Skeletal muscle tissue (tissue), 4 donors: ENCODE measurements around the gene KCNIP3. TPM values are rescaled to one million over a fixed set of nuclear protein-coding genes. Genes with fewer than 3 reads are reported as not detected.
A peak's percentile ranks its signal among the peaks of the same experiment; 100 is the strongest.

Experiments
- H3K27ac ChIP-seq: one replicate; pipeline ENCODE4 v1.7.0; 2013; ENCODE audit warnings: mild to moderate bottlenecking, low read depth, low read length, inconsistent platforms
- H3K27me3 ChIP-seq, 3 donors: one replicate each; pipeline ENCODE4 v1.7.0; 2013; ENCODE audit warnings: low read length in 3 of 3; ENCODE audit not compliant: control insufficient read depth in 3 of 3, insufficient read depth in 3 of 3
- H3K36me3 ChIP-seq, 3 donors: one replicate each; pipeline ENCODE4 v1.7.0; 2013; ENCODE audit warnings: low read length in 3 of 3; ENCODE audit not compliant: control insufficient read depth in 3 of 3, insufficient read depth in 3 of 3
- H3K4me1 ChIP-seq, 3 donors: one replicate each; pipeline ENCODE4 v1.7.0; 2013; ENCODE audit warnings: low read length in 3 of 3, mild to moderate bottlenecking in 3 of 3; ENCODE audit not compliant: control insufficient read depth in 3 of 3, insufficient read depth in 3 of 3
- H3K4me3 ChIP-seq, 3 donors: one replicate each; pipeline ENCODE4 v1.7.0; 2013; ENCODE audit warnings: low read length in 3 of 3
- H3K9ac ChIP-seq, 3 donors: one replicate each; pipeline ENCODE4 v1.7.0; 2013; ENCODE audit warnings: low read length in 3 of 3, mild to moderate bottlenecking in 3 of 3, moderate library complexity in 2 of 3, low read depth in 1 of 3
- H3K9me3 ChIP-seq, 3 donors: one replicate each; pipeline ENCODE4 v1.7.0; 2013; ENCODE audit warnings: low read length in 3 of 3; ENCODE audit not compliant: control insufficient read depth in 3 of 3
- total RNA-seq: library from RNA; depleted of rRNA; stranded (reverse); fragments of >200 nt; gene quantifications from one replicate; pipeline ENCODE4 v1.2.3, GENCODE V29; 2014
- donor health status: Osteomylitis.

Gene KCNIP3
- total RNA-seq, 1 donor from 2014 or later: 2.1 TPM

DNA sequence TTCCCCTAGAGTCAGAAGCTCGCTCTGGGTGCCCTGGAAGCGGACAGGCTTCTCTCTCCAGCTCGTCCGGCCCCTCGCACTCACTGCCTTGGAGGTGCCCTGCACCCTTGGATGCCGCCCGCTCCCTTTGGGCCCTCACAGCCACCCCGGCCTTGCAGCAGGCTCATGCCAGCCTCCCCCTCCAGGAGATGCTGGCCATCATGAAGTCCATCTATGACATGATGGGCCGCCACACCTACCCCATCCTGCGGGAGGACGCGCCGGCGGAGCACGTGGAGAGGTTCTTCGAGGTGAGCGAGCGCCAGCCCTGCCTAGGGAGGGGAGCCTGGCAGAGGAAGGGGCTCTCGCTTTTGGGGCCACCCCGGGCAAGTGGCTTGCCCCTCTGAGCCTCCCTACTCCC is 85.0 kb downstream of the KCNIP3 start:
- H3K27me3 ChIP-seq: peaks cover 14 to 24% (median 16%) of the 10 kb centered on the region in 3 donors
- H3K36me3 ChIP-seq: peaks cover 0 to 4% (median 0%) of the 10 kb centered on the region in 3 donors
- H3K27ac ChIP-seq: no peak overlapping the region
- no peak overlapping the region for H3K4me3 ChIP-seq
- no peaks in the 10 kb centered on the region for H3K9me3 ChIP-seq
- peaks cover 0 to 5% (median 2%) of the 10 kb centered on the region in 3 donors for H3K4me1 ChIP-seq
- H3K9ac ChIP-seq: no peak overlapping the region

DNA sequence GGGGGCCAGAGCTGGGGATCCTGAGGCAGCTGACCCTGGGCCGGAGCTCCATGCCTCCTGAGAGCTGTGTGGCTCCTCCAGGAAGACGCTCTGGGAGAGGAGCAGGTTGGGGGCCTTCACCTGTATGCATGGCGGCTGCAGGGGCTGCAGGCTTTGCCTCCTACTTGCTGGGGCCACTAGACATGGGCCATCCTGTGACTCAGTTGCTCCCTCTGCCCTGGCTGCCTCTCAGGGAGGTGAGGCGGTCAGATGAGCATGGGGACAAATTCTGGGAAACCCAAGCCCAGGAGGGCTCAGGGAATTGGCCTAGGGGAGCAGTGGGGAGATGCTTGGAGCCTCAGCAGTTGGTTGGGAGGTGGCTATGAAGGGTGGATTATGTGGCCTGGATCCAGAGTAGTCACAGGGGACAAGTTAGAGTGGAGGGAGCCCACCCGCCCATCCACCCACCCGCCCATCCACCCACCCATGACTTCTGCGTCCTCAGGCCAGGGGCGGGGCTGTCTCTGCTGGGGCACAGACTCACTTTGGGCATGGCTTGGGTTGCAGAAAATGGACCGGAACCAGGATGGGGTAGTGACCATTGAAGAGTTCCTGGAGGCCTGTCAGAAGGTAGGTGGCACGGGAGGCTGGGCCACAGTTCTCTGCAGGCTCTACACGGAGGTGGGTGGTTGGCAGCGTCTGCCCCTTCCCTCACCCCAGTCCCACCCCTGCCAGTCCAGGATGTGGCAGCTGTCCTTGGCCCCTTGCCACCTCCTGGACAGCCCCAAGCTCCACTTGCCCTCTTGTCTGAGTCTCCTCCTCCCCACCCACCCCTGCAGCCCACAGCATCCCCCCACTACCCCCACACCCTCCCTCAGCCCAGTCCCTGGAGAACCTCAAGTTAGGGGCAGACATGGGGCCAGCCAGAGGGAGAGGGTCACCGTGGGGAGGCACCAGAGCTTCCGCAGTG is 85.8 kb downstream of the KCNIP3 start:
- Histone ChIP-seq H3K27me3 (peaks cover 17 to 25% (median 19%) of the 10 kb centered on the region in 3 donors), H3K27ac (no peak overlapping the region), H3K4me1 (peaks cover 0 to 5% (median 2%) of the 10 kb centered on the region in 3 donors), H3K9ac (no peak overlapping the region), H3K36me3 (no peaks in the 10 kb centered on the region), H3K9me3 (no peaks in the 10 kb centered on the region), H3K4me3 (no peak overlapping the region)

DNA sequence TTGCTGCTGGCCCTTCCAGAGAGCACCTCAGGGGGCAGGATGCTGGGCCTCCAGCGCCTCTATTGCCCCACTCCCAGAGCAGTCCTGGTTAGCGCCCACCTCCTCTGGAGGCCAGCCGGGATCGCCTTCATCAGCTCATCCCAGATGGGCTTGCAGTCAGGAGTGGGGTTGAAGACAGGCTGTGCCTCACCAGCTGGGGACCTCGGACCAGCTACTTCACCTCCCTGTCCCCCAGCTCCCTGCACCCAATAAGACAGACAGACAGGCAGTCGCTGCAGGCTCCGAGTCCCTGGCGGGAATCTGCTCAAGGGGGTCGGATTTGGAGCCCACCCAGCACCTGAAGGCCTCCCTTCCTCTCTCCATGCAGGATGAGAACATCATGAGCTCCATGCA is 86.5 kb downstream of the KCNIP3 start:
- H3K9ac ChIP-seq: no peak overlapping the region
- H3K4me1 ChIP-seq: peaks cover 0 to 5% (median 2%) of the 10 kb centered on the region in 3 donors
- H3K27ac ChIP-seq: no peak overlapping the region
- H3K9me3 ChIP-seq: no peaks in the 10 kb centered on the region
- no peaks in the 10 kb centered on the region for H3K36me3 ChIP-seq
- H3K4me3 ChIP-seq: no peak overlapping the region
- H3K27me3 ChIP-seq: peaks cover 20 to 32% (median 22%) of the 10 kb centered on the region in 3 donors

DNA sequence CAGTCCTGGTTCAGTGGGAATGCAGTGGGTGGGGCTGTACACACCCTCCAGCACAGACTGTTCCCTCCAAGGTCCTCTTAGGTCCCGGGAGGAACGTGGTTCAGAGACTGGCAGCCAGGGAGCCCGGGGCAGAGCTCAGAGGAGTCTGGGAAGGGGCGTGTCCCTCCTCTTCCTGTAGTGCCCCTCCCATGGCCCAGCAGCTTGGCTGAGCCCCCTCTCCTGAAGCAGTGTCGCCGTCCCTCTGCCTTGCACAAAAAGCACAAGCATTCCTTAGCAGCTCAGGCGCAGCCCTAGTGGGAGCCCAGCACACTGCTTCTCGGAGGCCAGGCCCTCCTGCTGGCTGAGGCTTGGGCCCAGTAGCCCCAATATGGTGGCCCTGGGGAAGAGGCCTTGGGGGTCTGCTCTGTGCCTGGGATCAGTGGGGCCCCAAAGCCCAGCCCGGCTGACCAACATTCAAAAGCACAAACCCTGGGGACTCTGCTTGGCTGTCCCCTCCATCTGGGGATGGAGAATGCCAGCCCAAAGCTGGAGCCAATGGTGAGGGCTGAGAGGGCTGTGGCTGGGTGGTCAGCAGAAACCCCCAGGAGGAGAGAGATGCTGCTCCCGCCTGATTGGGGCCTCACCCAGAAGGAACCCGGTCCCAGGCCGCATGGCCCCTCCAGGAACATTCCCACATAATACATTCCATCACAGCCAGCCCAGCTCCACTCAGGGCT is 87.9 kb downstream of the KCNIP3 start:
- peaks cover 22 to 35% (median 23%) of the 10 kb centered on the region in 3 donors for H3K27me3 ChIP-seq
- H3K36me3 ChIP-seq: no peaks in the 10 kb centered on the region
- no peaks in the 10 kb centered on the region for H3K9me3 ChIP-seq
- no peak overlapping the region for H3K4me3 ChIP-seq
- H3K9ac ChIP-seq: peak overlapping the region in 1 of 3 donors; percentile 3
- H3K4me1 ChIP-seq: peaks cover 0 to 6% (median 5%) of the 10 kb centered on the region in 3 donors
- H3K27ac ChIP-seq: no peak overlapping the region

DNA sequence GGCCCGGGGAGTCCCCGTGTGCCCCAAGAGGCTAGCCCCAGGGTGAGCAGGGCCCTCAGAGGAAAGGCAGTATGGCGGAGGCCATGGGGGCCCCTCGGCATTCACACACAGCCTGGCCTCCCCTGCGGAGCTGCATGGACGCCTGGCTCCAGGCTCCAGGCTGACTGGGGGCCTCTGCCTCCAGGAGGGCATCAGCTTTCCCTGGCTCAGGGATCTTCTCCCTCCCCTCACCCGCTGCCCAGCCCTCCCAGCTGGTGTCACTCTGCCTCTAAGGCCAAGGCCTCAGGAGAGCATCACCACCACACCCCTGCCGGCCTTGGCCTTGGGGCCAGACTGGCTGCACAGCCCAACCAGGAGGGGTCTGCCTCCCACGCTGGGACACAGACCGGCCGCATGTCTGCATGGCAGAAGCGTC is 88.4 kb downstream of the KCNIP3 start:
- Histone ChIP-seq H3K36me3 (no peaks in the 10 kb centered on the region), H3K4me3 (no peak overlapping the region), H3K4me1 (peaks cover 0 to 6% (median 5%) of the 10 kb centered on the region in 3 donors), H3K9me3 (no peaks in the 10 kb centered on the region), H3K27ac (no peak overlapping the region), H3K9ac (no peak overlapping the region), H3K27me3 (peaks cover 22 to 35% (median 23%) of the 10 kb centered on the region in 3 donors)

DNA sequence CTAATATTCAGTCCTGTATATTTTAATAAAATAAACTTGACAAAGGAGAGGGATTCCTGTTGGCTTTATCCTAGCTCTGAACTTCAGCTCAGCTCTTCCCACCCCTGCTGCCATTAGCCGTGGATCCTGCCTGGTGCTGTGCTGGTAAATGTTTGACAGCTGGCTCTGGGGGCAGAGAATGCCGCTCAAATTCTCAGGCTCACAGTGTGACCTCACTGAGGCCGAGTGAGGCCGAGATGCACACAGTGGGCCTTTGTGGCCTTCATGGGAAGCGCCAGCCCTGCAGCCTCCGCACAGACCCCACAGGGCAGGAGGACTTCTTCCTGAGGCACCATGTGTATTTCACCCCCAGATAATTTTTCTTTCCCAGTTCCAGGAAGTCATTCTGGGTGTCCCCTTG is 88.9 kb downstream of the KCNIP3 start:
- H3K27ac ChIP-seq: no peak overlapping the region
- H3K4me3 ChIP-seq: no peak overlapping the region
- H3K36me3 ChIP-seq: no peaks in the 10 kb centered on the region
- peaks cover 22 to 34% (median 23%) of the 10 kb centered on the region in 3 donors for H3K27me3 ChIP-seq
- peaks cover 0 to 6% (median 5%) of the 10 kb centered on the region in 3 donors for H3K4me1 ChIP-seq
- H3K9ac ChIP-seq: no peak overlapping the region
- no peaks in the 10 kb centered on the region for H3K9me3 ChIP-seq

DNA sequence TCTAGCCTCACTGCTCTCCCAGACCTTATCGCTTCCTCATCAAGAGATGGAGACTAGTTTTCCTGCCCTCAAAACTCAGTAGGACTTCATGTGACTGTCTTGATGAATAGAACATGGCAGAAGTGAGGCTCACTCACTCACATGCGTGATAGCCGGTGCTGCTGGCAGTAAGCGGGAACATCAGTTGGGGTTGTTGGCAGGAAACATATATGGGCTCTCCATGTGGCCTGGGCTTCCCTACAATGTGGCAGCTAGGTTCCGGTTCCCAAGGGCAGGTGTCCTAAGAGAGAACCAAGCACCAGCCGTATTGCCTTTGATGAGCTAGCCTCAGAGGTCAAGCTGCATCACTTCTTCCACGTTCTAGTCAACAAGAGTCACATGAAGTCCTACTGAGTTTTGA is 90.2 kb downstream of the KCNIP3 start:
- H3K4me1 ChIP-seq: peaks cover 0 to 6% (median 5%) of the 10 kb centered on the region in 3 donors
- no peaks in the 10 kb centered on the region for H3K36me3 ChIP-seq
- H3K9me3 ChIP-seq: no peaks in the 10 kb centered on the region
- peaks cover 22 to 30% (median 23%) of the 10 kb centered on the region in 3 donors for H3K27me3 ChIP-seq
- H3K4me3 ChIP-seq: no peak overlapping the region
- H3K9ac ChIP-seq: no peak overlapping the region
- H3K27ac ChIP-seq: no peak overlapping the region

DNA sequence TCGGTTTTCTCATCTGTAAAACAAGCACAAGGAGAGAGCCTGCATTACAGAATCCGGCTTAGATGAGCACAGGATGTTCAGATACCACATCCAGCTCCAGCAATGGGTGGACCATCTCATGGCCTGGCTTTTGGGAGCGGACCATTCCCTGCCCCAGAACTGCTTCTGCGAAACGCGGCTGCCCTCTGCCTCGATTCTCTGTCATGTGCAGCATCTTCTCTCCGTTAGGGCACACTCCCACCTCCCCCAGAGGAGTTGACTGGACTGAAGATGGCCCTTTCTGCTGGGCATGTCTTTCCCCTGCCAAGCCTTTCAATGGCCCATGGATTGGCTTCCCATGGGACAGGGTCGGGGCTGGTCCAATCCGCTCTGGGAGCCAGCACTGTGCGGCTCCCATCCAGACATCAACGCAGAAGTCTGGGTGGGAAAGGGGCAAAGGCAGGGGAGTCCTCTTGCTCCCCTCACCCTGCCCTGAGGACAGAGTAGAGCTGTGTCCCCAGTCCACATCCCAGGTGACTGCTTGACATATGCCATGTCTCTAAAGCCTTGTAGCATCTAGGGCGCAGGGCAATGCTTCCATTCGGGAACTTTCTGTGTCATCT is 91.0 kb downstream of the KCNIP3 start:
- no peak overlapping the region for H3K9ac ChIP-seq
- peaks cover 0 to 6% (median 5%) of the 10 kb centered on the region in 3 donors for H3K4me1 ChIP-seq
- H3K4me3 ChIP-seq: no peak overlapping the region
- no peak overlapping the region for H3K27ac ChIP-seq
- no peaks in the 10 kb centered on the region for H3K36me3 ChIP-seq
- H3K27me3 ChIP-seq: peaks cover 22 to 25% (median 23%) of the 10 kb centered on the region in 3 donors
- no peaks in the 10 kb centered on the region for H3K9me3 ChIP-seq

DNA sequence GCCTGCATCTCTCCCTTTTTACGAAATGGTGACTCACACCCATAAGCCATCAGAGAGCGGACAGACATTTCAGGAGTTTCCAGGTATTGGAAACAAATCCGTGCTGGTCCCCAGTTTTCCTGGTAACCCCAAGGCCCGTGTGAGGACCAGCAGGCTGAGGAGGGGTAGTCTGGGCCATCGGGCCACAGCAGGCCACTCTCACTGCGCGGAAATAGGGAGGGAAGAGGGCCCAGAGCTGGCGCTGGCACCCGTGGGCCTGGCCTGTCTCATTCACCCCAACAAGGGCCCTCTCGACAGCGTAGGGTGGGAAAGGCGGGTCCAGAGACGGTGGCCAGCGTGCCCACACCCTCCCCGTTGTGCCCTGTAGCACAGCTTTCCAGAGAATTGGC is 91.7 kb downstream of the KCNIP3 start:
- H3K9ac ChIP-seq: peak overlapping the region in 1 of 3 donors; percentile 50
- no peaks in the 10 kb centered on the region for H3K9me3 ChIP-seq
- H3K27me3 ChIP-seq: peaks cover 18 to 25% (median 19%) of the 10 kb centered on the region in 3 donors
- no peaks in the 10 kb centered on the region for H3K36me3 ChIP-seq
- H3K27ac ChIP-seq: no peak overlapping the region
- H3K4me1 ChIP-seq: peaks cover 0 to 6% (median 5%) of the 10 kb centered on the region in 3 donors
- peak overlapping the region in 1 of 3 donors; percentile 29 for H3K4me3 ChIP-seq
